Loucy (cell line): ENCODE measurements around the gene ACOD1.
A peak's percentile ranks its signal among the peaks of the same experiment; 100 is the strongest.

Experiments
- H2AFZ ChIP-seq: fragments of 200-600 bp; sonication (generic); 2 replicates; pipeline ENCODE4 v1.6.0; 2016; ENCODE audit warnings: antibody characterized with exemption, mild to moderate bottlenecking, low read length, moderate library complexity
- H3F3A ChIP-seq: fragments of 200-600 bp; 2 replicates; pipeline ENCODE4 v1.6.0; 2016; ENCODE audit warnings: antibody characterized with exemption, low read depth, mild to moderate bottlenecking
- H3K27me3 ChIP-seq: fragments of 200-600 bp; sonication (generic); 2 replicates; pipeline ENCODE4 v1.6.1; 2014; ENCODE audit warnings: low read length, mild to moderate bottlenecking; ENCODE audit not compliant: insufficient read depth, poor library complexity, severe bottlenecking
- H3K36me3 ChIP-seq: fragments of 200-600 bp; sonication (generic); 2 replicates; pipeline ENCODE4 v1.6.1; 2016; ENCODE audit warnings: low read length; ENCODE audit not compliant: insufficient read depth
- H3K4me1 ChIP-seq: fragments of 200-600 bp; sonication (generic); 2 replicates; pipeline ENCODE4 v1.5.1; 2014; ENCODE audit warnings: low read length, mild to moderate bottlenecking; ENCODE audit not compliant: insufficient read depth, poor library complexity, severe bottlenecking
- H3K4me2 ChIP-seq: fragments of 200-600 bp; sonication (generic); 2 replicates; pipeline ENCODE4 v1.6.0; 2014; ENCODE audit warnings: antibody characterized with exemption, low read length, low read depth, mild to moderate bottlenecking; ENCODE audit not compliant: poor library complexity, severe bottlenecking
- H3K4me3 ChIP-seq: fragments of 200-600 bp; sonication (generic); 2 replicates; pipeline ENCODE4 v1.5.1; 2014; ENCODE audit warnings: low read length, mild to moderate bottlenecking, mixed read lengths; ENCODE audit not compliant: poor library complexity, severe bottlenecking
- H3K79me2 ChIP-seq: fragments of 200-600 bp; sonication (generic); 2 replicates; pipeline ENCODE4 v1.6.1; 2014; ENCODE audit warnings: low read length; ENCODE audit not compliant: insufficient read depth
- H3K9ac ChIP-seq: fragments of 200-600 bp; sonication (generic); 2 replicates; pipeline ENCODE4 v1.6.0; 2014; ENCODE audit warnings: mild to moderate bottlenecking, low read depth, low read length, moderate library complexity; ENCODE audit not compliant: poor library complexity, severe bottlenecking
- H3K9me2 ChIP-seq: fragments of 200-600 bp; sonication (generic); replicated peaks from 2 replicates; pipeline ENCODE4 v1.6.1; 2016; ENCODE audit warnings: low read depth, low read length, mixed read lengths
- H3K9me3 ChIP-seq: fragments of 200-600 bp; sonication (generic); 2 replicates; pipeline ENCODE4 v1.6.1; 2014; ENCODE audit warnings: mild to moderate bottlenecking, antibody characterized with exemption, low read length, low read depth; ENCODE audit not compliant: insufficient read depth
- H4K20me1 ChIP-seq: fragments of 200-600 bp; sonication (generic); 2 replicates; pipeline ENCODE4 v1.6.0; 2014; ENCODE audit warnings: antibody characterized with exemption, low read length, mild to moderate bottlenecking; ENCODE audit not compliant: insufficient read depth, poor library complexity, severe bottlenecking
- CTCF ChIP-seq: fragments of 200-600 bp; sonication (generic); conservative IDR thresholded peaks from 2 replicates; pipeline ENCODE4 v1.5.1; 2014; ENCODE audit warnings: mild to moderate bottlenecking, antibody characterized with exemption, low read length
- EZH2phosphoT487 ChIP-seq: fragments of 200-600 bp; IDR thresholded peaks from 2 replicates; pipeline ENCODE4 v1.6.1; 2018; ENCODE audit warnings: antibody characterized with exemption, mild to moderate bottlenecking, moderate library complexity, borderline replicate concordance

The ACOD1 gene

GRCh38 chr13:76994281-76994680 is 46.0 kb downstream of the ACOD1 start:
- no peaks in the 10 kb centered on the region for H3K9me3 ChIP-seq
- H3F3A ChIP-seq: no peaks in the 10 kb centered on the region
- no peak overlapping the region for H3K9ac ChIP-seq
- H3K4me1 ChIP-seq: peaks cover 25% of the 10 kb centered on the region
- H3K27me3 ChIP-seq: no peaks in the 10 kb centered on the region
- peak overlapping the region; percentile 96 for H3K4me2 ChIP-seq
- no peaks in the 10 kb centered on the region for H3K36me3 ChIP-seq
- peaks cover 14% of the 10 kb centered on the region; the same call in 1 of the 2 replicates for H3K79me2 ChIP-seq
- H2AFZ ChIP-seq: no peak overlapping the region
- H3K4me3 ChIP-seq: peak overlapping the region; percentile 12
- H4K20me1 ChIP-seq: peaks cover 15% of the 10 kb centered on the region
- TF ChIP-seq CTCF (no peak), EZH2phosphoT487 (no peak)
- H3K9me2 ChIP-seq: no peaks in the 10 kb centered on the region

DNA sequence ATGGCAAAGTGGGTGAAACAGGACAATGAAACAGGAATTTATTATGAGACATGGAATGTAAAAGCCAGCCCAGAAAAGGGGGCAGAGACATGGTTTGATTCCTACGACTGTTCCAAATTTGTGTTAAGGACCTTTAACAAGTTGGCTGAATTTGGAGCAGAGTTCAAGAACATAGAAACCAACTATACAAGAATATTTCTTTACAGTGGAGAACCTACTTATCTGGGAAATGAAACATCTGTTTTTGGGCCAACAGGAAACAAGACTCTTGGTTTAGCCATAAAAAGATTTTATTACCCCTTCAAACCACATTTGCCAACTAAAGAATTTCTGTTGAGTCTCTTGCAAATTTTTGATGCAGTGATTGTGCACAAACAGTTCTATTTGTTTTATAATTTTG is 52.2 kb downstream of the ACOD1 start:
- Histone ChIP-seq H3K36me3 (peaks cover 18% of the 10 kb centered on the region; the same call in 1 of the 2 replicates), H3F3A (peaks cover 9% of the 10 kb centered on the region; the same call in 1 of the 2 replicates), H3K4me2 (peak overlapping the region; percentile 51), H4K20me1 (peaks cover 46% of the 10 kb centered on the region), H2AFZ (no peak overlapping the region), H3K4me3 (peak overlapping the region; percentile 20), H3K4me1 (peaks cover 29% of the 10 kb centered on the region), H3K9ac (no peak overlapping the region), H3K27me3 (no peaks in the 10 kb centered on the region), H3K9me2 (no peaks in the 10 kb centered on the region), H3K79me2 (no peaks in the 10 kb centered on the region), H3K9me3 (no peaks in the 10 kb centered on the region)
- TF ChIP-seq CTCF (no peak), EZH2phosphoT487 (peak; percentile 61; the same call in 1 of the 2 replicates)

DNA sequence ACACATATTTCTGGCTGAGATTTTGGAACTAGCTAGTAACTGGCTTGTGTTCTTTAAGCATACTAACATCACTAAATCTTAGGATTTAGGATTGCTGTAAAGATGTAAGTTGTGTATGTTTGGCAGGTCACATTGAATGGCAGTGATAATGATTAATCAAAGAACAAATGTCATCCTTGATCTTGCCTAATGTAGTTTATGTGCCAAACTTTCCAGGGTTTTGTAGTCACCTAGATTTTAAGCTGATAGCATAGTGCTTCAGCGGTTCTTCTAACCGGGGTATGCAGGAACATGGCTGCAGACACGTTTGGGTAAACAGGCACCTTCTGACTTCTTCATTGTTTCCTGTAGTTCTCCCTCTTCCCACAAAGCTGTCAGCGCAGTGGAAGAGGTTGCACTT is 53.2 kb downstream of the ACOD1 start:
- no peaks in the 10 kb centered on the region for H3K9me2 ChIP-seq
- peaks cover 9% of the 10 kb centered on the region; the same call in 1 of the 2 replicates for H3F3A ChIP-seq

More for the DNA sequence above, 53.2 kb downstream of the ACOD1 start:
- no peak overlapping the region for H3K9ac ChIP-seq
- TF ChIP-seq CTCF (no peak), EZH2phosphoT487 (no peak)
- H3K27me3 ChIP-seq: no peaks in the 10 kb centered on the region
- H3K79me2 ChIP-seq: peaks cover 5% of the 10 kb centered on the region; the same call in 1 of the 2 replicates
- no peak overlapping the region for H3K4me2 ChIP-seq
- H3K36me3 ChIP-seq: peaks cover 22% of the 10 kb centered on the region; the same call in 1 of the 2 replicates
- no peak overlapping the region for H2AFZ ChIP-seq
- peaks cover 29% of the 10 kb centered on the region for H3K4me1 ChIP-seq
- no peaks in the 10 kb centered on the region for H3K9me3 ChIP-seq
- H4K20me1 ChIP-seq: peaks cover 53% of the 10 kb centered on the region
- H3K4me3 ChIP-seq: no peak overlapping the region
